ENCODE results near the gene NOTCH4. TPM values are rescaled to one million over a fixed set of nuclear protein-coding genes. Genes with fewer than 3 reads are reported as not detected.
A peak's percentile ranks its signal among the peaks of the same experiment; 100 is the strongest.

Gene NOTCH4
- total and polyA plus RNA-seq, 9 of the 15 experiments (the other 6 are each of a cell fraction or from before 2014, with no cell fraction given): 0.24 to 4.3 (median 1.7) TPM

- Histone ChIP-seq H3K79me2 (ENCODE audit: control insufficient read depth, insufficient read depth, low read length) (peaks cover 49% of the 10 kb centered on the region), H2AFZ (ENCODE audit: low read depth, low read length) (no peak overlapping the region), H3K4me1 (replicated peaks in 1 of 2; ENCODE audit: control insufficient read depth in 2 of 2, insufficient read depth in 2 of 2, low read length in 2 of 2) (peaks cover 50 to 53% of the 10 kb centered on the region in 2 experiments), H3K9me1 (ENCODE audit: control insufficient read depth, insufficient read depth, low read length) (peaks cover 7% of the 10 kb centered on the region), H3K36me3 (ENCODE audit: control insufficient read depth, insufficient read depth, low read length) (peaks cover 65% of the 10 kb centered on the region; the same call in 2 of the 3 replicates), H3K27ac (ENCODE audit: extremely low read depth, low read depth, low read length) (peak overlapping the region; percentile 56; the same call in 2 of the 3 replicates), H4K20me1 (replicated peaks; ENCODE audit: control insufficient read depth, insufficient read depth, low read length) (no peaks in the 10 kb centered on the region), H3K4me3 (no peak overlapping the region), H3K9me3 (replicated peaks; ENCODE audit: control insufficient read depth, insufficient read depth, low read depth, low read length) (no peaks in the 10 kb centered on the region), H3K27me3 (ENCODE audit: control insufficient read depth in 2 of 2, insufficient read depth in 2 of 2, low read length in 2 of 2) (no peaks in the 10 kb centered on the region), H3K4me2 (ENCODE audit: insufficient read depth, low read length) (peak overlapping the region; percentile 13), H3K9ac (ENCODE audit: insufficient read depth in 1 of 2, low read depth in 2 of 2, low read length in 2 of 2) (peak overlapping the region; percentile 22 to 82)
- in situ Hi-C loops (cut with MboI) (no loop called here), intact Hi-C loops (cut with micrococcal nuclease) (no loop called here)
- CTCF ChIA-PET (ENCODE audit: low intra/inter-chr PET ratio): interaction anchor here (1.3 kb wide), 1 partner anchor 63 kb away, joined by 5 read pairs; no protein-coding TSS in a partner anchor
- BruUV-seq (replicated peaks): no TSS peak
- no peak for ATAC-seq
- DNase-seq (ENCODE audit: extremely low read depth in 1 of 4, low spot score in 3 of 4): peak in 3 of 4 experiments; percentile 57 to 69 (median 64)
- WGBS (ENCODE audit: insufficient coverage, low coverage, missing lambda C conversion rate): 29% methylated on average over 10 of the region's 10 CpGs
- POLR2A ChIA-PET: interaction anchor here (0.6 to 1.9 kb wide), 8 partner anchors 8 to 61 kb away, joined by 3 to 20 read pairs (median 4); partner anchors contain the start of genes ATF6B, FKBPL and PBX2
- FAIRE-seq: no peak
- TF ChIP-seq CTBP1 (IDR thresholded peaks at IDR 0.05; ENCODE audit: borderline replicate concordance): 0 out of 2 replicates have a peak, but pooled peaks have one; percentile 26
- peak; percentile 6 for TF ChIP-seq ZFP36 (IDR thresholded peaks at IDR 0.05; ENCODE audit: low read depth, low read length, partially characterized antibody)
- no peak for TF ChIP-seq ZNF561 (CRISPR knock-in tag; conservative IDR thresholded peaks at IDR 0.05)
- 0 out of 2 replicates have a peak, but pooled peaks have one; percentile 24 for TF ChIP-seq ARID1B (IDR thresholded peaks at IDR 0.05)
- peak in 1 of 3 experiments; percentile 32; a peak in 3 of 6 replicates for TF ChIP-seq CTCF (IDR thresholded peaks at IDR 0.05 in 2 of 3, conservative IDR thresholded peaks at IDR 0.05 in 1 of 3; ENCODE audit: insufficient read depth in 2 of 3, low read depth in 1 of 3, low read length in 3 of 3)
- no peak for TF ChIP-seq AFF4 (CRISPR knock-in tag; IDR thresholded peaks at IDR 0.05)
- TF ChIP-seq ZNF311 (CRISPR knock-in tag; IDR thresholded peaks at IDR 0.05): no peak
- no peak for TF ChIP-seq SAFB2 (IDR thresholded peaks at IDR 0.05; ENCODE audit: borderline replicate concordance, low read depth, low read length, severe bottlenecking)
- TF ChIP-seq HEY1 (CRISPR knock-in tag; IDR thresholded peaks at IDR 0.05; ENCODE audit: borderline replicate concordance): no peak
- 0 out of 2 replicates have a peak, but pooled peaks have one; percentile 41 for TF ChIP-seq VEZF1 (CRISPR knock-in tag; IDR thresholded peaks at IDR 0.05)
- no peak for TF ChIP-seq JUNB (CRISPR knock-in tag; conservative IDR thresholded peaks at IDR 0.05)
- peak; percentile 4; the same call in 1 of the 2 replicates for TF ChIP-seq SUPT5H (IDR thresholded peaks at IDR 0.05)
- peak; percentile 69 for TF ChIP-seq TFAP4 (CRISPR knock-in tag; IDR thresholded peaks at IDR 0.05; ENCODE audit: borderline replicate concordance)
These were observed 41.8 kb downstream of the NOTCH4 start for GRCh38 chr6:32181915-32182529.

Data from K562 (cell line).